HepG2 (cell line): Measurements from ENCODE around the gene JSRP1. TPM values are rescaled to one million over a fixed set of nuclear protein-coding genes. Genes with fewer than 3 reads are reported as not detected.

Experiments used
- ATAC-seq: fragments of 200-7000 bp; cut with Tn5 transposase; 3 replicates; pipeline ENCODE4 v1.9.1; 2020; ENCODE audit warnings: mild to moderate bottlenecking, moderate library complexity
- BruUV-seq: library from RNA; stranded (reverse); fragments of 400-500 nt; replicated peaks from 2 replicates; lab custom pipeline; 2021; lab: Mats Ljungman, UMichigan
- CTCF ChIA-PET: fragments of 300-600 bp; formaldehyde crosslinking; extraction: SDS; loops from one replicate; lab custom pipeline; 2021; ENCODE audit warnings: low total read pairs, inconsistent platforms, low intra/inter-chr PET ratio; lab: Yijun Ruan, JAX
- POLR2A ChIA-PET: fragments of 350-600 bp; sonication (Branson Sonifier 250); formaldehyde crosslinking; loops from one replicate; lab custom pipeline; 2020; ENCODE audit warnings: antibody characterized with exemption, inconsistent platforms; lab: Yijun Ruan, JAX
- DNase-seq: peaks from one replicate; pipeline ENCODE4 v3.0.0-alpha.2; 2015; ENCODE audit warnings: low spot score
- FAIRE-seq: peaks from 3 replicates; lab custom pipeline; 2011; peaks lifted over from hg19 to GRCh38; lab: Jason Lieb, UNC
- H2AFZ ChIP-seq: one replicate; pipeline ENCODE4 v1.6.1; 2011; ENCODE audit warnings: low read length, inconsistent platforms
- H3K27ac ChIP-seq: fragments of 300-600 bp; 3 replicates; pipeline ENCODE4 v1.8.0; 2011; ENCODE audit warnings: mixed run types, mild to moderate bottlenecking, mixed read lengths, low read length, inconsistent platforms; ENCODE audit not compliant: insufficient read depth; ENCODE audit errors: extremely low read length
- H3K27me3 ChIP-seq, 2 experiments: fragments of 200-600 bp in 1 of 2; 2 replicates in 1 of 2; 3 replicates in 1 of 2; pipeline versions ENCODE4 v1.6.0 to v1.8.0; 2011; ENCODE audit warnings: low read length in 2 of 2, mild to moderate bottlenecking in 2 of 2, moderate library complexity in 2 of 2, inconsistent platforms in 1 of 2; ENCODE audit not compliant: insufficient read depth in 2 of 2, control insufficient read depth in 1 of 2
- H3K36me3 ChIP-seq, 2 experiments: fragments of 200-600 bp in 1 of 2; replicated peaks in 1 of 2; 2 replicates in 1 of 2; 3 replicates in 1 of 2; pipeline versions ENCODE4 v1.5.1 to v1.8.0; 2011; ENCODE audit warnings: low read length in 2 of 2, inconsistent platforms in 1 of 2; ENCODE audit not compliant: insufficient read depth in 2 of 2, control insufficient read depth in 1 of 2
- H3K4me1 ChIP-seq: 2 replicates; pipeline ENCODE4 v1.5.1; 2012; ENCODE audit warnings: low read length, inconsistent platforms; ENCODE audit not compliant: insufficient read depth
- H3K4me2 ChIP-seq: 2 replicates; pipeline ENCODE4 v1.6.0; 2011; ENCODE audit warnings: low read depth, low read length, inconsistent platforms
- H3K4me3 ChIP-seq, 3 experiments: fragments of 200-600 bp in 1 of 3; sonication (generic), shearing (Covaris generic) in 1 of 3; replicated peaks in 1 of 3; 2 replicates each; pipeline ENCODE4 v1.5.1; 2011 to 2016; ENCODE audit warnings: low read length in 3 of 3, inconsistent platforms in 2 of 3, low read depth in 2 of 3, mild to moderate bottlenecking in 2 of 3, control low read depth in 1 of 3, mixed read lengths in 1 of 3; ENCODE audit not compliant: insufficient read depth in 1 of 3
- H3K79me2 ChIP-seq: one replicate; pipeline ENCODE4 v1.6.1; 2011; ENCODE audit warnings: low read length, inconsistent platforms; ENCODE audit not compliant: insufficient read depth
- H3K9ac ChIP-seq: 2 replicates; pipeline ENCODE4 v1.6.0; 2011; ENCODE audit warnings: mild to moderate bottlenecking, low read depth, low read length, inconsistent platforms; ENCODE audit not compliant: insufficient read depth
- H3K9me3 ChIP-seq: 2 replicates; pipeline ENCODE4 v1.5.1; 2012; ENCODE audit warnings: mild to moderate bottlenecking, low read length
- H4K20me1 ChIP-seq: 2 replicates; pipeline ENCODE4 v1.6.0; 2011; ENCODE audit warnings: inconsistent platforms, mild to moderate bottlenecking, low read length, moderate library complexity; ENCODE audit not compliant: insufficient read depth
- CC2D1A ChIP-seq: sonication (generic); formaldehyde crosslinking; IDR thresholded peaks from 2 replicates; pipeline ENCODE4 v1.8.1; 2023; ENCODE audit warnings: mild to moderate bottlenecking, missing genetic modification reagents
- GABPA ChIP-seq, 2 experiments: IDR thresholded peaks; 2 replicates each; pipeline ENCODE4 v1.6.1; 2011 to 2016; ENCODE audit warnings: low read depth in 2 of 2, low read length in 1 of 2, missing biosample characterization in 1 of 2, missing genetic modification characterization in 1 of 2
- GZF1 ChIP-seq: sonication (generic); formaldehyde crosslinking; IDR thresholded peaks from 2 replicates; pipeline ENCODE4 v1.5.1; 2020; ENCODE audit warnings: mild to moderate bottlenecking, missing genetic modification reagents
- KAT8 ChIP-seq: IDR thresholded peaks from 2 replicates; pipeline ENCODE4 v1.6.1; 2016; ENCODE audit warnings: missing genetic modification reagents, missing compliant biosample characterization
- POLR2AphosphoS2 ChIP-seq: IDR thresholded peaks from 2 replicates; pipeline ENCODE4 v1.6.1; 2011; ENCODE audit warnings: low read depth, low read length, improper control_type of control experiment
- TAF15 ChIP-seq: fragments of 200-400 bp; formaldehyde crosslinking; IDR thresholded peaks from one replicate; pipeline ENCODE4 v1.6.1; 2018; ENCODE audit warnings: mild to moderate bottlenecking, low read depth, low read length; ENCODE audit not compliant: poor library complexity, severe bottlenecking
- TCF7 ChIP-seq: sonication (generic); IDR thresholded peaks from 2 replicates; pipeline ENCODE4 v1.6.1; 2016; ENCODE audit warnings: antibody characterized with exemption, low read depth
- UBTF ChIP-seq: sonication (generic); formaldehyde crosslinking; IDR thresholded peaks from 2 replicates; pipeline ENCODE4 v1.4.0; 2020; ENCODE audit warnings: mild to moderate bottlenecking, missing genetic modification reagents
- ZC3H4 ChIP-seq: sonication (generic); formaldehyde crosslinking; IDR thresholded peaks from 2 replicates; pipeline ENCODE4 v1.4.0; 2020; ENCODE audit warnings: missing genetic modification reagents, borderline replicate concordance
- ZMYM3 ChIP-seq: sonication (generic); formaldehyde crosslinking; IDR thresholded peaks from 2 replicates; pipeline ENCODE4 v1.5.1; 2020; ENCODE audit warnings: mild to moderate bottlenecking, missing genetic modification reagents
- ZNF629 ChIP-seq: sonication (generic); formaldehyde crosslinking; conservative IDR thresholded peaks from 2 replicates; pipeline ENCODE4 v1.5.0; 2020; ENCODE audit warnings: missing genetic modification reagents
- ZNF768 ChIP-seq: sonication (generic); formaldehyde crosslinking; IDR thresholded peaks from 2 replicates; pipeline ENCODE4 v1.4.0; 2020; ENCODE audit warnings: missing genetic modification reagents
- WGBS: methylation state at CpG from one replicate; pipeline ENCODE4 v1.1.6; 2017; ENCODE audit warnings: low lambda C conversion rate; 5-methylcytosine and 5-hydroxymethylcytosine counted together
- in situ Hi-C: cut with HindIII; loops from 2 replicates; pipeline ENCODE4 v1.10.0; 2017; ENCODE audit warnings: low pct_unique_long_range_greater_than_20kb; ENCODE audit not compliant: extremely low pct_ligation_motif_present
- intact Hi-C: fragments of 100-400 bp; cut with micrococcal nuclease; formaldehyde crosslinking; loops from one replicate; pipeline ENCODE4 v1.10.0; 2022; ENCODE audit not compliant: unreplicated experiment
- polyA plus RNA-seq, 8 experiments: library from polyadenylated mRNA; depleted of rRNA in 3 of 8; stranded (reverse) in 7 of 8; unstranded in 1 of 8; fragments of >200 nt; fragmentation: Illumina TruSeq in 4 of 8; extraction: Trizol in 4 of 8; gene quantifications; 2 replicates each; pipeline versions ENCODE4 v1.2.1 to v1.2.3, GENCODE V29; 2011 to 2016; ENCODE audit warnings: low read depth in 4 of 8, missing spikeins in 1 of 8, mixed read lengths in 1 of 8; ENCODE audit not compliant: insufficient read depth in 1 of 8
- total RNA-seq, 5 experiments: library from RNA; depleted of rRNA; stranded (reverse); fragments of >200 nt; fragmentation: Illumina TruSeq; extraction: Trizol; gene quantifications; 2 replicates each; pipeline ENCODE4 v1.2.3, GENCODE V29; 2016; ENCODE audit warnings: low read depth in 1 of 5
- TF ChIP-seq, protein P1 (sequence below): IDR thresholded peaks from 2 replicates; pipeline ENCODE4 v1.6.1; 2016; ENCODE audit warnings: mild to moderate bottlenecking, missing biosample characterization, missing genetic modification reagents
- TF ChIP-seq, protein P2 (sequence below): sonication (generic); formaldehyde crosslinking; IDR thresholded peaks from 2 replicates; pipeline ENCODE4 v1.4.0; 2020; ENCODE audit warnings: missing genetic modification reagents
- TF ChIP-seq, protein P3 (sequence below): conservative IDR thresholded peaks from 2 replicates; pipeline ENCODE4 v1.6.1; 2018; ENCODE audit warnings: missing genetic modification reagents

Gene JSRP1
- total and polyA plus RNA-seq, 2 of the 13 experiments (the other 11 are each of a cell fraction or from before 2014, with no cell fraction given): 0.16 to 0.38 TPM

DNA sequence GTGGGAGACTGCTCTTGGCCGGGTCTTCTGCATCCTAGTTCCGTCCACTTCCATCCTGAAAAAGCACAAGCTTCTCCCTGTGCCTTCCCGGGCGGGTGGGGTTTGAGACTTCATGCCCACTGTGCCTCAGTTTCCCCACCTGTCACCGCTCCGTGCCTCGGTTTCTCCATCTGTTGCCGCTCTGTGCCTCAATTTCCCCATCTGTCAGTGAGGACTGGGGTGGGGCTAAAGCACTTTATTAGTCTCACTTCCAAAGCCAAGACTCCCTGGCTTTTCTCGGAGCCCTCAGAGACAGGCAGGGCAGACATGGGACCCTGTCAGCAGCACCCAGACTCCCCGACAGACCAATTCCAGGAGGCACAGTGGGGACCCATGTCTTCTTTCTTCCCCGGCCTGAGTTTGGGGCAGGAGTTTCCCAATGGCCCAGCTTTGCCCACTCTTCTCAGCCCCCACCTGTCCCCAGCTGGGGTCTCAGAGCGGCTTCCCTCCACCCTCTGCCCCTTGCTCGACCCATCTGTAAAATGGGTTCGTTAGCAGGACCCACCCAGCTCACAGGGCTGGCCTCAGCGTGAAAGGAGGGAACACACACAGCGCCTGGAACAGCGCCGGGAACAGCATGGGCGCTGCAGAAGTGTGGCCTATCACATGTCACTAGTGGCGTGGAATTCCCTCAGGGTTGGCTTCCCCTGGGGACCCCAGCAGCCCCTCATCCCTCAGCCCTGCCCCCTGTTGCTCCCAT, 30.4 kb upstream of the JSRP1 start:
- H3K79me2 ChIP-seq: no peaks in the 10 kb centered on the region
- no peaks in the 10 kb centered on the region for H3K9me3 ChIP-seq
- no peak overlapping the region for H3K4me2 ChIP-seq
- POLR2A ChIA-PET: interaction anchor here (0.5 to 1.5 kb wide), 2 partner anchors 10 to 105 kb away, joined by 3 read pairs; no protein-coding TSS in a partner anchor
- H4K20me1 ChIP-seq: peaks cover 2% of the 10 kb centered on the region
- peaks cover 23 to 76% of the 10 kb centered on the region in 2 experiments for H3K27me3 ChIP-seq
- H3K36me3 ChIP-seq: no peaks in the 10 kb centered on the region
- H3K9ac ChIP-seq: no peak overlapping the region
- FAIRE-seq: no peak
- no peak overlapping the region for H3K27ac ChIP-seq
- 41% methylated on average over 14 of the region's 20 CpGs for WGBS
- no peak overlapping the region for H3K4me3 ChIP-seq
- in situ Hi-C loops: no loop called here
- ATAC-seq: no peak
- no peak for DNase-seq
- peaks cover 52% of the 10 kb centered on the region for H3K4me1 ChIP-seq
- CTCF ChIA-PET: no interaction called here
- intact Hi-C loops: no loop called here
- BruUV-seq: no TSS peak
- no peak overlapping the region for H2AFZ ChIP-seq
- TF ChIP-seq ZNF629 (CRISPR knock-in tag): peak; percentile 64; the same call in 1 of the 2 replicates
- no peak for TF ChIP-seq ZC3H4 (CRISPR knock-in tag)
- TF ChIP-seq POLR2AphosphoS2: peak; percentile 35; the same call in 1 of the 2 replicates
- TF ChIP-seq, protein P1, sequence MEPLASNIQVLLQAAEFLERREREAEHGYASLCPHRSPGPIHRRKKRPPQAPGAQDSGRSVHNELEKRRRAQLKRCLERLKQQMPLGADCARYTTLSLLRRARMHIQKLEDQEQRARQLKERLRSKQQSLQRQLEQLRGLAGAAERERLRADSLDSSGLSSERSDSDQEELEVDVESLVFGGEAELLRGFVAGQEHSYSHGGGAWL: no peak
- TF ChIP-seq ZMYM3: 0 out of 2 replicates have a peak, but pooled peaks have one; percentile 71
- no peak for TF ChIP-seq GABPA (IDR thresholded peaks at IDR 0.05; ENCODE audit: low read depth, low read length)
- no peak for TF ChIP-seq GABPA (CRISPR knock-in tag; IDR thresholded peaks at IDR 0.05; ENCODE audit: low read depth)
- TF ChIP-seq ZNF768 (CRISPR knock-in tag): peak; percentile 47; the same call in 1 of the 2 replicates
- TF ChIP-seq GZF1 (CRISPR knock-in tag): no peak
- no peak for TF ChIP-seq TCF7
- no peak for TF ChIP-seq KAT8
- TF ChIP-seq, protein P2, sequence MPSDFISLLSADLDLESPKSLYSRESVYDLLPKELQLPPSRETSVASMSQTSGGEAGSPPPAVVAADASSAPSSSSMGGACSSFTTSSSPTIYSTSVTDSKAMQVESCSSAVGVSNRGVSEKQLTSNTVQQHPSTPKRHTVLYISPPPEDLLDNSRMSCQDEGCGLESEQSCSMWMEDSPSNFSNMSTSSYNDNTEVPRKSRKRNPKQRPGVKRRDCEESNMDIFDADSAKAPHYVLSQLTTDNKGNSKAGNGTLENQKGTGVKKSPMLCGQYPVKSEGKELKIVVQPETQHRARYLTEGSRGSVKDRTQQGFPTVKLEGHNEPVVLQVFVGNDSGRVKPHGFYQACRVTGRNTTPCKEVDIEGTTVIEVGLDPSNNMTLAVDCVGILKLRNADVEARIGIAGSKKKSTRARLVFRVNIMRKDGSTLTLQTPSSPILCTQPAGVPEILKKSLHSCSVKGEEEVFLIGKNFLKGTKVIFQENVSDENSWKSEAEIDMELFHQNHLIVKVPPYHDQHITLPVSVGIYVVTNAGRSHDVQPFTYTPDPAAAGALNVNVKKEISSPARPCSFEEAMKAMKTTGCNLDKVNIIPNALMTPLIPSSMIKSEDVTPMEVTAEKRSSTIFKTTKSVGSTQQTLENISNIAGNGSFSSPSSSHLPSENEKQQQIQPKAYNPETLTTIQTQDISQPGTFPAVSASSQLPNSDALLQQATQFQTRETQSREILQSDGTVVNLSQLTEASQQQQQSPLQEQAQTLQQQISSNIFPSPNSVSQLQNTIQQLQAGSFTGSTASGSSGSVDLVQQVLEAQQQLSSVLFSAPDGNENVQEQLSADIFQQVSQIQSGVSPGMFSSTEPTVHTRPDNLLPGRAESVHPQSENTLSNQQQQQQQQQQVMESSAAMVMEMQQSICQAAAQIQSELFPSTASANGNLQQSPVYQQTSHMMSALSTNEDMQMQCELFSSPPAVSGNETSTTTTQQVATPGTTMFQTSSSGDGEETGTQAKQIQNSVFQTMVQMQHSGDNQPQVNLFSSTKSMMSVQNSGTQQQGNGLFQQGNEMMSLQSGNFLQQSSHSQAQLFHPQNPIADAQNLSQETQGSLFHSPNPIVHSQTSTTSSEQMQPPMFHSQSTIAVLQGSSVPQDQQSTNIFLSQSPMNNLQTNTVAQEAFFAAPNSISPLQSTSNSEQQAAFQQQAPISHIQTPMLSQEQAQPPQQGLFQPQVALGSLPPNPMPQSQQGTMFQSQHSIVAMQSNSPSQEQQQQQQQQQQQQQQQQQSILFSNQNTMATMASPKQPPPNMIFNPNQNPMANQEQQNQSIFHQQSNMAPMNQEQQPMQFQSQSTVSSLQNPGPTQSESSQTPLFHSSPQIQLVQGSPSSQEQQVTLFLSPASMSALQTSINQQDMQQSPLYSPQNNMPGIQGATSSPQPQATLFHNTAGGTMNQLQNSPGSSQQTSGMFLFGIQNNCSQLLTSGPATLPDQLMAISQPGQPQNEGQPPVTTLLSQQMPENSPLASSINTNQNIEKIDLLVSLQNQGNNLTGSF (CRISPR knock-in tag): no peak
- no peak for TF ChIP-seq UBTF (CRISPR knock-in tag)
- TF ChIP-seq, protein P3, sequence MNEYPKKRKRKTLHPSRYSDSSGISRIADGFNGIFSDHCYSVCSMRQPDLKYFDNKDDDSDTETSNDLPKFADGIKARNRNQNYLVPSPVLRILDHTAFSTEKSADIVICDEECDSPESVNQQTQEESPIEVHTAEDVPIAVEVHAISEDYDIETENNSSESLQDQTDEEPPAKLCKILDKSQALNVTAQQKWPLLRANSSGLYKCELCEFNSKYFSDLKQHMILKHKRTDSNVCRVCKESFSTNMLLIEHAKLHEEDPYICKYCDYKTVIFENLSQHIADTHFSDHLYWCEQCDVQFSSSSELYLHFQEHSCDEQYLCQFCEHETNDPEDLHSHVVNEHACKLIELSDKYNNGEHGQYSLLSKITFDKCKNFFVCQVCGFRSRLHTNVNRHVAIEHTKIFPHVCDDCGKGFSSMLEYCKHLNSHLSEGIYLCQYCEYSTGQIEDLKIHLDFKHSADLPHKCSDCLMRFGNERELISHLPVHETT: no peak
- no peak for TF ChIP-seq CC2D1A (CRISPR knock-in tag)
- TF ChIP-seq TAF15: no peak
